Measurements from ENCODE around the gene SLC25A5. TPM values are rescaled to one million over a fixed set of nuclear protein-coding genes. Genes with fewer than 3 reads are reported as not detected.

SLC25A5 gene
- polyA plus RNA-seq, 1 donor from 2014 or later, result 158 TPM

DNA sequence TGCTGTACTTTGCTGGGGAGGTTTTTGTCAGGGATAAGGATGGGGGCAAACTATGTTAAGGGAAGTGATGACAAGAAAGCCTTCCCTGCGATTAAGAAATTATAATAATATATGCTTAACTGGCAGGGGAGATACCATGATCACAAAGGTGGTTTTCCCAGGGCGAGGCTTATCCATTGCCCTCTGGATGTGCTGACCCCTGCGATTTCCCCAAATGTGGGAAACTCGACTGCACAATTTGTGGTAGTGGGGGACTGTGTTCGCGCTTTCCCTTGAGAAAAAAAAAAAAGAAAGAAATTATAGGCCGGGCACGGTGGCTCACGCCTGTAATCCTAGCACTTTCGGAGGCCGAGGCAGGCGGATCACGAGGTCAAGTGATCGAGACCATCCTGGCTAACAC is 44.6 kb upstream of the SLC25A5 start:
- Histone ChIP-seq H4K20me1 (ENCODE audit: insufficient read depth) (no peaks in the 10 kb centered on the region), H3K27ac (ENCODE audit: low read length) (no peak overlapping the region), H3K4me3 (ENCODE audit: low read length) (no peak overlapping the region), H3K36me3 (ENCODE audit: insufficient read depth, low read length) (no peaks in the 10 kb centered on the region), H3K9me3 (ENCODE audit: low read length) (no peaks in the 10 kb centered on the region), H3F3A (ENCODE audit: insufficient read depth, low read length, poor library complexity, severe bottlenecking) (no peaks in the 10 kb centered on the region), H3K79me2 (replicated peaks; ENCODE audit: insufficient read depth, low read length) (no peaks in the 10 kb centered on the region), H2AFZ (ENCODE audit: low read depth, low read length) (no peak overlapping the region), H3K4me2 (ENCODE audit: low read length) (no peak overlapping the region), H3K9ac (ENCODE audit: low read length) (no peak overlapping the region), H3K9me2 (ENCODE audit: insufficient read depth, low read length) (no peaks in the 10 kb centered on the region), H3K27me3 (ENCODE audit: insufficient read depth, low read depth, low read length) (no peaks in the 10 kb centered on the region)
- no peak for TF ChIP-seq TAF1 (IDR thresholded peaks at IDR 0.05; ENCODE audit: low read depth)
- TF ChIP-seq EZH2 (IDR thresholded peaks at IDR 0.05; ENCODE audit: borderline replicate concordance, insufficient read depth, low read length, poor library complexity, severe bottlenecking), result no peak
- TF ChIP-seq SMC3 (conservative IDR thresholded peaks at IDR 0.05; ENCODE audit: poor library complexity), result no peak
- no peak for TF ChIP-seq EP300 (conservative IDR thresholded peaks at IDR 0.05; ENCODE audit: poor library complexity, severe bottlenecking)
- TF ChIP-seq MXI1 (conservative IDR thresholded peaks at IDR 0.05; ENCODE audit: poor library complexity, severe bottlenecking), result no peak
- TF ChIP-seq RAD21 (conservative IDR thresholded peaks at IDR 0.05), result no peak
- no peak for TF ChIP-seq CTCF (IDR thresholded peaks at IDR 0.05; ENCODE audit: poor library complexity, severe bottlenecking)
- TF ChIP-seq POLR2AphosphoS5 (IDR thresholded peaks at IDR 0.05), result no peak
- TF ChIP-seq REST (IDR thresholded peaks at IDR 0.05; ENCODE audit: borderline replicate concordance), result no peak

DNA sequence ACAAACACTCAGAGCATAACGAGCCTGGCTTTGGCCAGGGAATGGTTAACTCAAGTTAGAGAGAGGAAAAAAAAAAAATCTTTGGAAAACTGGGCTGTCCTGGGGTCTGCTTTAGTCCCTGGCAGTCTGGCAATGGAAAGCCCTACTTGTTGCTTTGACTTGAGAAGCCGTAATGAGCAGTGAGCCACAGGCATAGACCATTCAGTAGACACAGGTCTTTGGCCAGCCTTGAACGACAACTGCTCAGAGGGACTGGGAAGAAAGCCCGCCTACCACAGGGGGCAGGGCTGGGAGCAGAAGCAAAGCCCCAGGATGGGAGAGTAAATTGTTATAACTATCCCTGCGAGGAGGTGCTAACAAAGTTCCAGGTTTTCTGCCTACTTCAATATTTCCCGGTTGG is 43.2 kb upstream of the SLC25A5 start:
- Histone ChIP-seq H3K9ac (ENCODE audit: low read length) (no peak overlapping the region), H3K9me2 (ENCODE audit: insufficient read depth, low read length) (no peaks in the 10 kb centered on the region), H3K36me3 (ENCODE audit: insufficient read depth, low read length) (no peaks in the 10 kb centered on the region), H3K4me3 (ENCODE audit: low read length) (no peak overlapping the region), H3K9me3 (ENCODE audit: low read length) (no peaks in the 10 kb centered on the region), H3K79me2 (replicated peaks; ENCODE audit: insufficient read depth, low read length) (no peaks in the 10 kb centered on the region), H4K20me1 (ENCODE audit: insufficient read depth) (no peaks in the 10 kb centered on the region), H3K27ac (ENCODE audit: low read length) (no peak overlapping the region), H3F3A (ENCODE audit: insufficient read depth, low read length, poor library complexity, severe bottlenecking) (no peaks in the 10 kb centered on the region), H3K4me2 (ENCODE audit: low read length) (no peak overlapping the region), H3K27me3 (ENCODE audit: insufficient read depth, low read depth, low read length) (no peaks in the 10 kb centered on the region), H2AFZ (ENCODE audit: low read depth, low read length) (no peak overlapping the region)
- TF ChIP-seq TAF1 (IDR thresholded peaks at IDR 0.05; ENCODE audit: low read depth), result no peak
- no peak for TF ChIP-seq REST (IDR thresholded peaks at IDR 0.05; ENCODE audit: borderline replicate concordance)
- TF ChIP-seq MXI1 (conservative IDR thresholded peaks at IDR 0.05; ENCODE audit: poor library complexity, severe bottlenecking), result no peak
- TF ChIP-seq CTCF (IDR thresholded peaks at IDR 0.05; ENCODE audit: poor library complexity, severe bottlenecking), result no peak
- TF ChIP-seq POLR2AphosphoS5 (IDR thresholded peaks at IDR 0.05), result no peak
- TF ChIP-seq EZH2 (IDR thresholded peaks at IDR 0.05; ENCODE audit: borderline replicate concordance, insufficient read depth, low read length, poor library complexity, severe bottlenecking), result no peak
- no peak for TF ChIP-seq EP300 (conservative IDR thresholded peaks at IDR 0.05; ENCODE audit: poor library complexity, severe bottlenecking)
- TF ChIP-seq RAD21 (conservative IDR thresholded peaks at IDR 0.05), result no peak
- TF ChIP-seq SMC3 (conservative IDR thresholded peaks at IDR 0.05; ENCODE audit: poor library complexity), result no peak
